NCI-H146 treated with DMSO at 0.1 percent for 48 hours (cell line): ENCODE results near the gene ANO2.

ENCODE experiments used
- DNase-seq: peaks from one replicate; lab custom pipeline; 2025; ENCODE audit not compliant: unreplicated experiment; lab: John Stamatoyannopoulos, UW

Gene ANO2

DNA sequence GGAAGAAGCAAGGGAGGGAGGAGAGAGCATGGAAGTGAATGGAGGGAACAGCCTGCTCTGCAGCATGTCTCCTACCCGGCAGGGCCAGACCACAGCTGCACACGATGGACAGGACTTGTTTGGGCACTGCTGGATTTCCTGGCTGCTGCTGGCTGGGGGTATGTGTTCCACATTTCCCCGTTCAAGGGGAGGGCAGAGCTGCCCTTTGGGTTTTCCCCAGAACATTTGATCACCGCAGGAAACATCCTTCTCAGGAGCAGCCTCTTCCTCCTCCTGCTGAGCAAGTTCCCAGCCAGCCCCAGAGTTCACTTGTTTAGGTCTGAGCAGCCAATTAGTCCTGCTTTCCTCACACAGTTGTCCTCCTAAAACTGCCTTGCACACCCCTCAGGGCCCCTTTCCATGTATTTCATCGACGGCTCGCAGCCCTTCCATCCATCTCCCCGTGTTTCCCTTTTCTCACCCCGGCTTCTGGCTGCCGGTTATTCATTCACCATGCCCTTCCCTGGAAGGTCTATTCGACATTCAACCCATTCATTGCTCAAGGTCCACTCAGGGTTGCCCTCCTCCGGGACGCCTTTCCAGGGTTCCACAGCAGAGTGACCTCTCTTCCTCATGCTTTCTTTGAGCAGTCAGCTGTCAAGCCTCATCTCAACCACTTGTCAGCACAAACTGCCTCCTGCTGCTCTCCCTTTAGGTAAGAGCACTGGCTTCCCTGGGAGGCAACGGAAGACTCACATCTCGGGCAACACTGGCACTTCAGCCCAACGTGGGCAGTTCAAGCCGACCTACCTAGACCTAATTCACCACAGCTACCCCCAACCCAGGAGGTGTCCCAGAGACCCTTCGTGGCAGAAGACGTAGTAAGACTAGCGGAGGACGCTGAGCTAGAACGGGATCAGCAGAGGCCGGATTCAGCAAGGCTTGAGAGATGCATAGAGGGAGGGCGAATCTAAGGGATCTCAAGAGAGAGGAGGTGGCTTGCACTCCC, 20.1 kb upstream of the ANO2 start:
- no peak for DNase-seq

DNA sequence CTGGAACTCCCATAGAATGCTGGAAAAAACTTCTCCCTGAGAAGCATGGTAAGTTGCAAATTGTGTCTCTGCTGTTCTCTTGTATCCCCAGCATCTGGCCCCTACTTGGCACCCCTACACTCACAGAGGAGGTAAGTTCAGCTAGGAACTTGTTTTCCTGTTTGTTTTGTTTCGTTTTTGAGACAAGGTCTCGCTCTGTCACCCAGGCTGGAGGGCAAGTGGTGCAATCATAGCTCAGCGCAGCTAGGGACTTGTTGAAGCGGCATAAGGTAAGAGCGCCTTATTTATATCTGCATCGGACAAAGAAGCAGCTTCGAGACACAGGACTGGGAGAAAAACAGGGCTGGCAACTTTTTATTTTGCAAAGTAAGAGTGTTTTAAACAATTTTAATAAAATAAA, 18.5 kb upstream of the ANO2 start:
- DNase-seq, result no peak

DNA sequence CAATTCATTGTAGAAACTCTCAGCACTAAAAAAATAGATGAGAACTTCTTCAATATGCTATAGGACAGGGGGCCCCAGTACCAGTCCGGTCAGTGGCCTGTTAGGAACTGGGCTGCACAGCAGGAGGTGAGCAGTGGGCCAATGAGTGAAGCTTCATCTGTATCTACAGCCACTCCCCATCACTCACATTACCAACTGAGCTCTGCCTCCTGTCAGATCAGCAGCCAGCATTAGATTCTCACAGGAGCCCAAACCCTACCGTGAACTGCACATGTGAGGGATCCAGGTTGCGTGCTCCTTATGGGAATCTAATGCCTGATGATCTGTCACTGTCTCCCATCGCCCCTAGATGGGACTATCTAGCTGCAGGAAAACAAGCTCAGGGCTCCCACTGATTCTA, 15.7 kb upstream of the ANO2 start:
- no peak for DNase-seq

DNA sequence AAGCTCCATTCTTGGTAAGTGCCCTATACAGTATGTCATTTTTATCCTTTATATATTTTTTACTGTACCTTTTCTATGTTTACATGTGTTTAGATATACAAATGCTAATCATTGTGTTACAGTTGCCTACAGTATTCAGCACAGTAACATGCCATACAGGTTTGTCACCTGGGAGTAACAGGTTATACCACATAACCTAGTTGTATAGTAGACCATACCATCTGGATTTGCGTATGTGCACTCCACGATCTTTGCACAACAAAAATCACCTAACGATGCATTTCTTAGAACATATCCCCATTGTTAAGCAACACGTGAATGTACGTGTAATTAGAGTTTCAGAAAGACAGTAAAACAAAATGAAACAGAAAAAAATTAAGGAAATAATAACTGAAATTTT, 11.9 kb upstream of the ANO2 start:
- no peak for DNase-seq

DNA sequence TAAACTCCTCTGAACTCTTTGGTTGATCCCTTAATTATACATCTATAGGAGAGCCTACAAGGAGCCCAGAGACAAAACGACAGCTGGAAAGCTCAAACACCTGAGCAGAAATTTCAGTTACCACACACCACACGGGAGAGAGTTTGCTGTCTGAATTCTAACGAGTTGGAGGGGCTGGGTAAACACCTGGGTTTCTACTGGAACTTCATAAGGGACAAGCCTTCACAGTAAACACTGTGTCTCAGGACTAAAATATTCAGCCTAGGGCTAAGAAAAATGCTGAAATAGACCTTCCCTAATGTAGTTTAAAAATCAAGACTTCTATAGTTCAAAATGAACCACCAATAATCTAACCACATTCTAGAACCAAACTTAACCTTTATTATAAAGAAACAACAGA, 9.6 kb upstream of the ANO2 start:
- DNase-seq, result no peak

DNA sequence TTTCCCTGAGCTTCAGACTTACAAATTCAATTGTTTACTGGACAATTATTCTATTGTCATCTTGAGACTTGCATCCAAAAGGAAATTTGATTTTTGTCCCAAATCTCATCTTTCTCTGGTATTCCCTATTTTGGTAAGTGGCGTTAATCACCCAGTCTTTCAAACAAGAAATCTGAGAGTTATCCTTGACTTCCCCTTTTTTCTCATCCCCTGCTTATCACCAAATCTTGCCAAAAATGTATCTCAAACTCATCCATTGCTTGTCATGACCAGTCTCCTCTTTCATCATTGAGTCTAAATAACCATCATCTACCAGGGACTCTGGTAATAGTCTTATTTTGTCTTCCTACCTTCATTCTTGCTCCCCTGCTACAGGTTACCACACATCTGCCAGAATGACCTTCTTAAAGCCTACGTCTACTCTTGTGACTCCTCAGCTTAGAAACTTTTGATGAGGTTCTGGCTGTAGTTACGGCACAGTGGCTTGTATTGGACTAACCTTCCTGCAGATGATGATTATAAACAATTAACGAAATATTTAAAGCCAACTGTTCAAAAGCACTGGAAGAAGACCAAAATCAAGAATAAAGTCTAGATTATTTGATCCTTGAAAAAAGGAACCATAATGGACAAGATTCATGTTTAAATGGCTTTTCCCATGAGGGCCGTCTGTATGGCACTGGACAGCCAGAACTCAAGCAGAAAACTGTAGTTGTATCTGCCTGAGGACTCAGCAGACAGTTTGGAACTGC, 9.0 kb upstream of the ANO2 start:
- DNase-seq, result no peak

DNA sequence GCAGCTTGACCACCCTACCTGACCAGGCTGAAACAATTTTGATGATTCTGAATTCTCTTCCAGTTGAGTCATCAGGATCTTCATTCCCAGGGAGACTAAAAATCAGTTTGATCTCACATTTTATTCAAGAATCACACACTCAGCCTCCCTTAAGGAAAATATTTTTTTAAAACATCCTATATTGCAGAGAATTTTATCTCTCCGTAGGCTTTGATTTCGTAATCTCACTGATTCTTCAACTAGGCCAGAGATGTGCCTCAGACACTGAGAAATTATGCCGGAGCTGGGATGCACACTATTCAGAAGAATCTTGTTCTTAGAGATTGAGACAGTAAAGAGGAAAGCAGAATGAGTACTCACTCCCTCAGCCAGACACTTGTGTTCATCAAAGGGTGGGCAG, 7.0 kb upstream of the ANO2 start:
- no peak for DNase-seq

DNA sequence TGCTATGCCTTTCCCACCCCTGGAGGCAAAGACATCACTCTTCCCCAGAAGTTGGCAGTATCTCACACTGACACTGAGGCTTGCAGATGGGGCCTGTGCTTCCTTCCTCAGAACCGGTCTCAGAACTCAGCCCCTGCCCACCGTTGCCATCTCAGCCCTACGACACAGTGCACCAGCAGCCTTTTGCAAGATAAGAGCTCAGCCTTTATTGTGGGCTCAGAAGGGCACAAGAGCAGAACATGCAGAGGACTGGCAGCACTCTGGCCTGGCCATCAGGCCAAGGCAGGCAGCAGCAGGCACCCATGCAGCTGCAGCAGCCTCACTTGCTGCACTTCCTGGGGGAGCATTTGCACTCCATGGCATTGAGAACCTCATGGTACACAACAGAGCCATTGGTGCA, 3.6 kb upstream of the ANO2 start:
- DNase-seq, result no peak

DNA sequence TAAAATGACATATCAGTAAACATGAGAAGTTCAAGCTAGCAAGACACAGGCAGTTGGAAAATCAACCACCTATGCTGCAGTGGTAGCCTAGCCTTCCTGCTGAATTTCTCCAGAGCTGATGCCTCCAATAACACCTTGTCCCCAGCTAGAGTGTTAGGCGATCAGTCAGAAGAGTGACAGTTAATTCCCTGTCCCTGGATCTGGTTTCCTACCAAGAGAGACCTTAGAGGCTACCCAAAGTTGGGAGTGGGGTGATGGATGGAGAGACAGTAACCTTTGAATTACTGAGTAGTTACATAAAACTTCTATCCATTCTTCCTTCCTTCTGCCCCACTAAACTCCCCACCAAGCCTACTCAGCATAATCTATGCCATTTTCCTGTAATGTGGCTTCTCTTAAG, 1.9 kb upstream of the ANO2 start:
- no peak for DNase-seq

DNA sequence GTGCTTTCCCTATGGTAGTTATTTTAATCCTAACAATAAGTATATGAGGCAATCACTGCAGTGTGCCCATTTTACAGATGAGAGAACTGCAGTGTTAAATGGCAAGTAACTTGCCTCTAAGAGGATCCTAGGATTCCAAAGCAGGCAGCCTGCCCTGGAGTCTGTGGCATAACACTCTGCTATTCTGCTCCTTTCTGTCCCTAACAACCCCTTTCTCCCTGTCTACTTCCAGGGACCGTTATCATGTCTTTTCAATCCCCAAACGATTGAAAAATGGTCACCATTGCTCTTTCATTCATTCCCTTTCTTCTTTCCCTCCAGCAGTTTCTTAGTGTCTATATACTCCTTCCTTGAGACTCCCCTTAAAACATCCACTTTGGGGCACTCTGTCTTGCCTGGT, 1.3 kb upstream of the ANO2 start:
- DNase-seq, result no peak

DNA sequence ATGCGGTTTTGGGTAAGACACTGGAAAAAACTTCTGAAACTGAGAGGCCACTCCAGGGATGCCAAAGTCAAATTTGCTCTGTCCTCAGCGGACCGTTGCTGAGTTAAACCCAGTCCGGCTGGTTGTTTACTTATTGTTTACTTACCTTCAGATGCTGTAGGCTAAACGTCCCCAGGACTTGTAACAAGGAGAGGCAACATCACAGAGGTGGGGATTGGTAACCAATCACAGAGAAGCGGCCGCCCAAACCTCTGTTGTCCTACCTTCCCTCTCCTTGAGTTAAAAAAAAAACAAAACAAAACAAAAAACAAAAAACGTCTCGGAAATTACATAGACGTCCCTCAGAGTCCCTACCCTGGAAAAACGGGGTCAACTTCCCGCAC, 380 bp downstream of the ANO2 start:
- DNase-seq, result no peak

DNA sequence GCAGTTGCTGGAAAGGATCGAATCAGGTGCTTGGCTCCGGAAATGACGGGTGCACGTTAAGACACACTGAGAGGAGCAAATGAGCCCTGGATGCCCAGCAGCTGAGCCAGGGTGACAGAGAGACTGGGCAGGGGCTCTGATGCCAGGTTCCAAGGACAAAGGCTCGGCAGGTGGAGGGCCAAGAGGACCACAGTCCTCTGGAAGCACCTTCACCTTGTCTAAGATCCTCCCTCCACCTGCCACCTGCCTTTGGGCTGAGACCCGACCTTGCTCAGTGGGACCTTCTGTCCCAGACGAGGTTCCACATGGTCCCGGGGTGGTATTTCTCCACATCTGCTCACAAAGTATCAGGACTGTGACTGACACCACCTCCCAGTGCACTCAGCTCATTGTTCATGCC, 1.0 kb downstream of the ANO2 start:
- DNase-seq, result no peak

DNA sequence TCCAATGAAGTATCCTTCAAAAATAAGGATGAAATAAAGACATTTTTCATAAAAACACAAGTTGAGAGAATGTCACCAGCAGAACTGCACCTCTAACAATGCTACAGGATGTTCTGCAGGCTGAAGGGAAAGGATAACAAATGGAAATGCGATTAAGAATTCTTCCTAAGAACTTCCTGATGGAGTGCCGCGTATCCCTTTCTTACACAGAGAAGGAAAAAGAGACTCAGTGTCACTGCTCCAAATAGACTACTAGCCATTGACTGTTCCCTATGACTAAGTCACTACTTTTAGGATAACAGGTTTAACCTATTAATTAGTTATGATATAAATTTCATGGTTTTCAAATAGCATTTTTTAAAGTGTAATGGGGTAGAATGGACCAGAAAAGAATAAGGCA, 3.2 kb downstream of the ANO2 start:
- no peak for DNase-seq

DNA sequence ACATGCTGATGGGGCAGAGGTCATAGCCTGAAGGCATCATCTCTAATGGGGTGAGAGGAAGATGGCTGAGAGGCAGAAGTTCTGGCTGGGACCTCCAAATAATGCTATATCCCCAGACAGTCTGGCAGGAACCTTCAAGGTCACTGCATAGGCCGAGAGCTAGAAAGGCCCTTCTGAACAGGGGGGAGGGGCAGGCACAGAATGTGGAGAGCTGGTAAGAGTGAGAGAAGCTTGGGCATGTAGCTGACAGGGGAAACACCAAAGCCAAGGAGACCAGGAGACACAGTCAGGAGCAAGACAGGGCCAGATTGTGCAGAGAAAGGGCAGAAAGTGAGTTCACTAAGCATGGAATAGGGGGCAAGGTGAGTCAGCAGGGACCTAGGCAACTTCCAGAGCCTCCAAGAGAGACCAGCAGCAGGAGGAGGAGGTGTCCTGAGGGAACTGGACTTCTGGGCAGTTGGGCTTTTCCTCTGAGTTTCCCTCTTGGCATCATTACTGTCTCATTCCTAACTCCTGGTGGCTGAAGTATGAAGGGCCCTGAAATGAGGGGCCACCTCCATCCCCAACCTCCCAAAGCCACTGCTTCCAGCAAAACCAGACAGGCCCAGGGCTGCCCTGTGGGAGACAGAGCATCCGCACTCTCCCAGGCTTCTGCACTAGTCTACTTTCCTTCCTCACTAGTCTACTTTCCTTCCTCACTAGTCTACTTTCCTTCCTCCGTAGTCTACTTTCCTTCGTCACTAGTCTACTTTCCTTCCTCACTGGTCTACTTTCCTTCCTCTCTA, 17.1 kb downstream of the ANO2 start:
- no peak for DNase-seq

DNA sequence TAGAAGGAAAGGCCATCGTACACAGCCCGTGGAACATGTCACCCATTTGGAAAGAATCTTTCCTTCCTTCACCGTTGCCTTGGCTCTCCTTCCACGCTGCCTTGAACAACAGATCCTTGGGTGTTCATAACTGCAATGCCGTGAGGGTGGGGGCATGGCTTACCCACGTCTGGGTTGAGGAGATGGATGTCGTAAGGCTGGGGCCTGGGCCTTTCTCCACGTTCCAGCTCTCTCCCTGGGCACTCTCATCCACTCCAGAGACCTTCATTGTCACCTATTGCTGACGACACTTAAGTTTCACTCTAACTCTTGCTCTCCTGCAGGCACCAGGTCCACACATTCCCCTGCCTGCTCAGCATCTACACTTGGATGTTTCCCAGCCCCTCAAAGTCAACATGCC, 19.4 kb downstream of the ANO2 start:
- DNase-seq, result no peak

DNA sequence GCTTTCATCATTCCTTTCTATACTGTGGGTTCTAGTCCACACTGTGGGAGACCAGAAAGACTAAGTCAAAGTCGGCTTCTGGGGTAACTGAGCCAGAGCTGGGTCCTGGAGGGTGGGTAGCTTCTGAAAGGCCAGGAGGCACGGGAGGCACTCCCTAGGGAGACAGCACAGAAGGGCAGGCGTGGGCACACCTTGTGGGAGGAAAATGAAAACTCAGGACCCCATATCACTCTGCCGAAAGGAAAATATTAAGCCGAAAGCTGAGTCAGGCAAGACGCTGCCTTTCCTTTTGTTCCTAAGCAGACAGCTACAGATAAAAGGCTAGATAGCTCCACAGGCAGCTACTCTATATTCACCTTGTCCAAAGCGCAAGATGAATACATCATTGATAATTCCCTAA, 20.7 kb downstream of the ANO2 start:
- no peak for DNase-seq

DNA sequence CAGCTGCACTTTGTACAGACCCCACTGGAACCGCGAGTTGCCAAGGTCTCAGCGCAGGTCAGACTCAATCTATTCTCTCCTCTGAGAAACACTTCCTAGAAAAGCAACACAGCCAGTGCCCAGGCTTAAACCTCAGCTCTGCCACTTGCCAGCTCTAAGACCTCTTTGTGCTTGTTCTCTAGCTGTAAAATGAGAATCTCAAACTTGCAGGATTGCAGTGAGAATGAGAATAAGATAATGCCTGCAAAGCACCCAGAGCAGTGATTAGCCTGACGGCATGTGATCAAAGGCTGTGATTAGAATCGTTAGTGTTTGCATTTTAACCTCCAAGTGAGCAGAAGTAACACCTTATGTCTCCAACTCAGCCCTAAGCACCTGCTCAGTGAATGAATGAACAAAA, 21.3 kb downstream of the ANO2 start:
- no peak for DNase-seq

DNA sequence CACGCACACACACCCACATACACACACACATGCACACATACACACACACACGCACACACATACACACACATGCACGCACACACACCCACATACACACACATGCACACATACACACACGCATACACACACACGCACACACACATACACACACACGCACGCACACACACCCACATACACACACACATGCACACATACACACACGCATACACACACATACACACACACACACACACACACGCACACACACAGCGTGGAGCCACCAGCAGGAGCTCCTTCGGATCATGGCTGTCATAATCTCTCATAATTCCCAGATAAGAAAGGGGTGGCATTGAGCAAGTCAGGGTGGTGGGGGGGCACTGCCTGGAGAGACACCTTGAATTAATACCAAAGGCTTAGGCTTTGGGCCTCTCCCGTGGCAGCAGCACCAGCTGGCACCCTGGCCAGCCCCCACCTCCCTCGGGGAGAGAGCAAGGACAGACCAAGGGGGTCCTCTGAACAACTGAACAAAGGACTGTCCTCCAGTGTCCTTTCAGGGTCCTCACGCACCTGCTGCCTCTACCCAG, 21.9 kb downstream of the ANO2 start:
- no peak for DNase-seq

DNA sequence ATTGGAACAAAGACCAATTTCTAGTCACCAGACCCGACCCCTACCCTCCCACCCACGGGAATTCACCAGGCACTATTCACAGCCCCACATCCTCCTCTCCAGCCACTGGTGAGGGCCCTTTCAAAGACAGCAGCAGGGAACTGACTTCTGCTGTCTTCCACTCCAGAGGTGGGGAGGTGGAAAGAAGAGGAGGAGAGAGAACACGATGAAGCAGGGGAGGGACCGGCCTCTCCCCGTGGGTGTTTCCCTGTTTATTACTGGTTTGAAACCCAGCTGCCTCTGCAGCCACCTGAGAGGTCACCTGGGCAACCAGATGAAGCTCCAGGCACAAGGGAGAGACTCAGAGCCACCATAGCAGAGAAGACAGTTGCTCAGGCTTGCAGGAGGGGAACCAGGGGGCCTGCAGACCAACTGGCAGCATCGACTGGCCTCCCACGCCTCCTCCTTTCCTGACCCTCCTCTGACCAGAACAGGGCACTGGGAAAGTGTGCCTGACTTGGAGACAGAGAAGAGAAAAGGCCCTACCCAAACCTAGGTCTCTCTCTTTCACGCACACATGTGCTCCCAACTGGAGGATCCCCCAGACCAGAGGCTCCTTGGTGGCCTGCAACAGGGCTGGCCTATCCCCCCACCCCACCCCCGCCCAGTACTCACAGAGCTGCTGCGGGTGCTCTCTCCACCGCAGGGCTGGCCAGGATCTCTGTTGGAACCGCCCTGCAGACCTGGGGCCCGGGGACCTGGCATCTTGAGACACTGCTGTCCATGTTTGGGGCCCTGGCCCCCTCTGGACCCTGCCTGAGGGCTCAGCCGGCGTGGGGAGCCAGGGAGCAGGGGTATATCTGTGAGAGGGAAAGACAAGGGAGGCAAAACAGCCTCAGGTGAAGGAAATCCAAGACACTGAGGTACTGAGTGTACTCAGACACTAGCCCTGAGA, 22.8 kb downstream of the ANO2 start:
- DNase-seq, result no peak
